Right cardiac atrium (tissue), 5 donors: ENCODE measurements around the gene RPL39L. TPM values are rescaled to one million over a fixed set of nuclear protein-coding genes. Genes with fewer than 3 reads are reported as not detected.
A peak's percentile ranks its signal among the peaks of the same experiment; 100 is the strongest.

ENCODE experiments used
- ATAC-seq, 2 donors: fragments of 200-7000 bp; cut with Tn5 transposase; one replicate each; pipeline versions ENCODE4 v1.8.0 to v1.9.1; 2020; ENCODE audit warnings: moderate library complexity in 2 of 2, mild to moderate bottlenecking in 1 of 2
- DNase-seq, 3 donors: peaks; one replicate each; pipeline ENCODE4 v3.0.0-alpha.2; 2020
- H3K27ac ChIP-seq: one replicate; pipeline ENCODE4 v1.5.1; 2013; ENCODE audit warnings: mild to moderate bottlenecking, low read length, control low read depth, moderate library complexity
- H3K27me3 ChIP-seq: one replicate; pipeline ENCODE4 v1.6.1; 2013; ENCODE audit not compliant: control insufficient read depth, insufficient read depth
- H3K4me1 ChIP-seq: one replicate; pipeline ENCODE4 v1.6.1; 2013; ENCODE audit warnings: low read length; ENCODE audit not compliant: control insufficient read depth, insufficient read depth
- H3K4me3 ChIP-seq: one replicate; pipeline ENCODE4 v1.5.1; 2013; ENCODE audit warnings: low read length, control low read depth
- H3K9me3 ChIP-seq: one replicate; pipeline ENCODE4 v1.6.1; 2013; ENCODE audit warnings: low read length; ENCODE audit not compliant: control insufficient read depth
- WGBS: extraction: QIAGEN DNeasy Blood & Tissue Kit; methylation state at CpG from one replicate; pipeline ENCODE4 v1.1.7; 2013; 5-methylcytosine and 5-hydroxymethylcytosine counted together
- intact Hi-C, 4 donors: fragments of 100-400 bp; cut with DNase I; formaldehyde crosslinking; loops; one replicate each; pipeline versions ENCODE4 v1.11.0 to v1.14.0; 2022 to 2023
- polyA plus RNA-seq: library from polyadenylated mRNA; stranded (reverse); fragments of 200-250 nt; gene quantifications from one replicate; pipeline ENCODE4 v1.2.3, GENCODE V29; 2013
- total RNA-seq, 4 donors: library from RNA; stranded (reverse); fragmentation: NEBNext Ultra II Directional; extraction: Animal tissue kit (Norgen Biotek cat#: 25700); gene quantifications; one replicate each; pipeline ENCODE4 v1.2.1, GENCODE V29; 2021
- donor health status: healthy with polysubstance abuse.
- donor health status: DM: no; HTN: yes; CAD: no.
- donor health status: DM: no; HTN: no; CAD: no.
- donor health status: DM: no; HTN: yes; CAD: no; lungs with severe emphysema.
- donor health status: DM: yes; HTN: yes; CAD: no.

RPL39L gene
- total and polyA plus RNA-seq, 5 donors: 7.0 to 8.8 (median 8.3) TPM

DNA sequence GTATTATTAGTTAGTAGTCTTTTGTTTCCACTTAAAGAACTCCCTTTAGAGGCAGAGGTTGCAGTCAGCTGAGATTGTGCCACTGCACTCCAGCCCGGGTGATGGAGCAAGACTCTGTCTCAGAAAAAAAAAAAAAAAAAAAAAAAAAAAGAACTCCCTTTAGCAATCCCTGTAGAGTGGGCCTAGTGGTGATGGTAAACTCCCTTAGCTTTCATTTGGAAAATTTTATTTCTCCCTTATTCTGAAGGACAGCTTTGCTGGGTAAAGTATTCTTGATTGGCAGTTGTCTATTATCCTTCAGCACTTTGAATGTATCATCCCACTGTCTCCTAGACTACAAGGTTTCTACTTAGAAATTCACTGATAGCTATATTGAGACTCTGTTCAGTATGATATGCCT, 46.0 kb downstream of the RPL39L start:
- no peak for ATAC-seq
- Histone ChIP-seq H3K4me3 (no peak overlapping the region), H3K27me3 (no peaks in the 10 kb centered on the region), H3K27ac (no peak overlapping the region), H3K9me3 (no peaks in the 10 kb centered on the region), H3K4me1 (no peaks in the 10 kb centered on the region)
- intact Hi-C loops: no loop called here
- 84% methylated on average over 1 of the region's 1 CpG for WGBS
- no peak for DNase-seq

DNA sequence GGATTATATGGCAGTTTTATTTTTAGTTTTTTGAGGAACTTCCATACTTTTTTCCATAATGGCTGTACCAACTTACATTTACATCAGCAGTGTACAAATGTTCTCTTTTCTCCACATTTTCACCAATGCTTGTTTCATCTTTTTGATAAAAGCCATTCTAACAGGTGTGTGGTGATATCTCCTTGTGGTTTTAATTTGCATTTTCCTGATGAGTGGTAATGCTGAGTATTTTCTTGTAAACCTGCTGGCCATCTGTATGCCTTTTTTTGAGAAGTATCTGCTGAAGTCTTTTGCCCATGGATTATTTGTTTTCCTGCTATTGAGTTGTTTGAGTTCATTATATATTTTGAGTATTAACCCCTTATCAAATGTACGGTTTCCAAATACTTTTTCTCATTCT, 50.6 kb downstream of the RPL39L start:
- ATAC-seq: no peak
- 63% methylated on average over 1 of the region's 1 CpG for WGBS
- Histone ChIP-seq H3K27me3 (no peaks in the 10 kb centered on the region), H3K4me1 (no peaks in the 10 kb centered on the region), H3K9me3 (no peaks in the 10 kb centered on the region), H3K27ac (no peak overlapping the region), H3K4me3 (no peak overlapping the region)
- DNase-seq: no peak
- intact Hi-C loops: no loop called here

DNA sequence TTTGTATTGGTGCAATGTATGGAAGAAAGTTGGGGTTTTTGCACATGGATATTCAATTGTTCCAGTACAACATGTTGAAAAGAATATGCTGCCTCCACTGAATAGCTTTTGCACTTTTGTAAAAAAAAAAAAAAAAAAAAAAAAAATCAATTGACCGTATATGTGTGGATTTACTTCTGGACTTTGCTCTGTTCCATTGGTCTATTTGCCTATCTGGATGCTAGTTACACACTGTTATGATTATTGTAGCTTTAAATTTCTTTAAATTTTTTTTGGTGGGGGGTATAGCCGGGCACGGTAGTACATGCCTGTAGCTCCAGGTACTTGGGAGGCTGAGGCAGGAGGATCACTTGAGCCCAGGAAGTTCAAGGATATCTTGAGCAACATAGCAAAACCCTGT, 52.5 kb downstream of the RPL39L start:
- no peak overlapping the region for H3K27ac ChIP-seq
- intact Hi-C loops: no loop called here
- no peak overlapping the region for H3K4me3 ChIP-seq
- 96% methylated on average over 3 of the region's 3 CpGs for WGBS
- H3K27me3 ChIP-seq: no peaks in the 10 kb centered on the region
- no peak for DNase-seq
- H3K9me3 ChIP-seq: no peaks in the 10 kb centered on the region
- ATAC-seq: no peak
- peaks cover 5% of the 10 kb centered on the region for H3K4me1 ChIP-seq

DNA sequence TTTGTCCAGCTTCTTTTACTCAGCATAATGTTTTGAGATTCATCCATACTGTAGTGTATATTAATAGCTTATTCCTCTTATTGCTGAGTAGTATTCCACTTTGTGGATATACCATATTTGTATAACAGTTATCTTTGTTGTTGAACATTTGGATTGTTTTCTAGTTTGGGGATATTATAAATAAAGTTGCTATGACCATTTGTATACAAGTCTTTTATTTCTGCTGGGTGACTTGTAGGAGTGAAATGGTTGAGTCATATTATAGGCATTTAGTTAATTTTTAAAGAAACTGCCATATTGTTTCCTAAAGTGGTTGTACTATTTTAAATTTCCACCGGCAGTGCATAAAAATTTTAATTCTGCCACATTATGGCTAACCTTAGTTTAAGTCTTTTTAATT, 53.4 kb downstream of the RPL39L start:
- 98% methylated on average over 1 of the region's 1 CpG for WGBS
- Histone ChIP-seq H3K27me3 (no peaks in the 10 kb centered on the region), H3K4me3 (no peak overlapping the region), H3K4me1 (peaks cover 5% of the 10 kb centered on the region), H3K9me3 (no peaks in the 10 kb centered on the region), H3K27ac (no peak overlapping the region)
- ATAC-seq (no peak), DNase-seq (no peak)
- intact Hi-C loops: no loop called here

- 56% methylated on average over 5 of the region's 5 CpGs for WGBS
- peak; percentile 64 to 83 for ATAC-seq
- DNase-seq: no peak
- Histone ChIP-seq H3K9me3 (no peaks in the 10 kb centered on the region), H3K27ac (peak overlapping the region; percentile 5), H3K4me3 (no peak overlapping the region), H3K4me1 (peaks cover 5% of the 10 kb centered on the region), H3K27me3 (no peaks in the 10 kb centered on the region)
- intact Hi-C loops: no loop called here
Observed at GRCh38 chr3:187085021-187085666, 54.2 kb downstream of the RPL39L start.

GRCh38 chr3:187084580-187084979, 54.7 kb downstream of the RPL39L start:
- Histone ChIP-seq H3K4me3 (no peak overlapping the region), H3K9me3 (no peaks in the 10 kb centered on the region), H3K4me1 (peaks cover 5% of the 10 kb centered on the region), H3K27me3 (no peaks in the 10 kb centered on the region), H3K27ac (no peak overlapping the region)
- intact Hi-C loops: no loop called here
- 36% methylated on average over 2 of the region's 2 CpGs for WGBS
- ATAC-seq (peak in 1 of 2 donors; percentile 24), DNase-seq (no peak)

- intact Hi-C loops: no loop called here
- H3K4me1 ChIP-seq: peaks cover 5% of the 10 kb centered on the region
- H3K27me3 ChIP-seq: no peaks in the 10 kb centered on the region
- no peak overlapping the region for H3K27ac ChIP-seq
- no peaks in the 10 kb centered on the region for H3K9me3 ChIP-seq
- H3K4me3 ChIP-seq: no peak overlapping the region
- DNase-seq (no peak), ATAC-seq (peak in 1 of 2 donors; percentile 29)
- WGBS: 49% methylated on average over 5 of the region's 5 CpGs
Observed at GRCh38 chr3:187084126-187084525, 55.2 kb downstream of the RPL39L start.

- Histone ChIP-seq H3K4me1 (peaks cover 5% of the 10 kb centered on the region), H3K27ac (no peak overlapping the region), H3K4me3 (no peak overlapping the region), H3K9me3 (no peaks in the 10 kb centered on the region), H3K27me3 (no peaks in the 10 kb centered on the region)
- intact Hi-C loops: no loop called here
- DNase-seq: no peak
- ATAC-seq: no peak
- 95% methylated on average over 6 of the region's 6 CpGs for WGBS
Observed at GRCh38 chr3:187082758-187083375, 56.4 kb downstream of the RPL39L start.

DNA sequence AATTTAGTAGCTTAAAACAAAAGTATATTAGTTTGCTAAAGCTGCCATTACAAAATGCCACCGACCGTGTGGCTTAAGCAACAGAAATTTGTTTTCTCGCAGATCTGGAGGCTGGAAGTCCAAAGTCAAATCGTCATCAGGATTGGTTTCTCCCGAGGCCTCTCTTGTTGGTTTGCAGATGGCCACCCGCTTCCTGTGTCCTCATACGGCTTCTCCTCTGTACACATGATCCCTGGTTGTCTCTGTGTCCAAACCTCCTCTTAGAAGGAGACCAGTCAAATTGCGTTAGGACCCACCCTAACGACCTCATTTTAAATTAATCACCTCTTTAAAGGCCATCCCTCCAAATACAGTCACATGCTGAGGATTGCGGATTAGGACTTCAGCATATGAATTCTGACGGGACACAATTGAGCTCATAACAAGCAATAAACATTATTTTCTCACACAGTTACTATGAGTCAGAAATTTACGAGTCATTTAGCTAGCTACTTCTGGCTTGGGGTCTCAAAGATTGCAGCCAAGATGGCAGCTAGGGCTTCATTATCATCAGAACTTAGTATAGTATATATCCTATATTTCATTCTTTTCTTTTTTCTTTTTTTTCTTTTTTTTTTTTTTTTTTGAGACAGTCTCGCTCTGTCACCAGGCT, 58.4 kb downstream of the RPL39L start:
- no peak for ATAC-seq
- Histone ChIP-seq H3K27ac (no peak overlapping the region), H3K9me3 (no peaks in the 10 kb centered on the region), H3K4me1 (peaks cover 5% of the 10 kb centered on the region), H3K27me3 (no peaks in the 10 kb centered on the region), H3K4me3 (no peak overlapping the region)
- 91% methylated on average over 13 of the region's 13 CpGs for WGBS
- no peak for DNase-seq
- intact Hi-C loops: no loop called here

GRCh38 chr3:187079090-187080022, 59.9 kb downstream of the RPL39L start:
- Histone ChIP-seq H3K4me1 (peaks cover 5% of the 10 kb centered on the region), H3K27ac (no peak overlapping the region), H3K27me3 (no peaks in the 10 kb centered on the region), H3K4me3 (no peak overlapping the region), H3K9me3 (no peaks in the 10 kb centered on the region)
- 79% methylated on average over 8 of the region's 8 CpGs for WGBS
- no peak for ATAC-seq
- DNase-seq: no peak
- intact Hi-C loops: no loop called here

- no peak for ATAC-seq
- H3K4me3 ChIP-seq: no peak overlapping the region
- DNase-seq: no peak
- H3K4me1 ChIP-seq: no peaks in the 10 kb centered on the region
- no peak overlapping the region for H3K27ac ChIP-seq
- no peaks in the 10 kb centered on the region for H3K27me3 ChIP-seq
- 93% methylated on average over 5 of the region's 5 CpGs for WGBS
- no peaks in the 10 kb centered on the region for H3K9me3 ChIP-seq
- intact Hi-C loops: no loop called here
Observed at GRCh38 chr3:187077537-187077936, 61.8 kb downstream of the RPL39L start.
